ENCODE data around the gene ZGPAT.

Gene ZGPAT

DNA sequence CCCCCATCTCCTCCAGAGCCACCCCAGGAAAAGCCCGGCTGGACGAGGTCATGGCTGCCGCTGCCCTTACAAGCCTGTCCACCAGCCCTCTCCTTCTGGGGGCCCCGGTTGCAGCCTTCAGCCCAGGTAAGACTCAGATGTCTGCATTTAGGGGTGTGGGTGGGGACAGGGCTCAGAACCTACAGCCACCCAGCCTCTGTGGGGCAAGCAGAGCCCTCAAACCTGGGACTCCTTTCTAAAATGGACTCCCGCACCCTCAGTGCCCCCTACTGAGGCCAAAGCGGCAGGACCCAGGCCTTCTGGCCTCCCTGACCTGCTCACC lies 33.5 kb downstream of the ZGPAT start:
- H3K9me3 ChIP-seq (ENCODE audit: low read depth, low read length): no peaks in the 10 kb centered on the region
- DNase-seq (ENCODE audit: low read depth, low spot score): no peak
- no peak for TF ChIP-seq FOXP2 (optimal IDR thresholded peaks at IDR 0.05; ENCODE audit: control extremely low read depth, extremely low read length, insufficient read depth)
- TF ChIP-seq EZH2 (IDR thresholded peaks at IDR 0.05): no peak
- TF ChIP-seq POLR2AphosphoS5 (IDR thresholded peaks at IDR 0.05; ENCODE audit: borderline replicate concordance, low read depth, low read length): no peak
- H3K36me3 ChIP-seq (ENCODE audit: insufficient read depth, low read length): peaks cover 3% of the 10 kb centered on the region; the same call in 1 of the 2 replicates
- no peak overlapping the region for H3K9ac ChIP-seq (ENCODE audit: insufficient read length)
- peak overlapping the region; percentile 82 for H3K4me3 ChIP-seq
- H3K27ac ChIP-seq: no peak overlapping the region

DNA sequence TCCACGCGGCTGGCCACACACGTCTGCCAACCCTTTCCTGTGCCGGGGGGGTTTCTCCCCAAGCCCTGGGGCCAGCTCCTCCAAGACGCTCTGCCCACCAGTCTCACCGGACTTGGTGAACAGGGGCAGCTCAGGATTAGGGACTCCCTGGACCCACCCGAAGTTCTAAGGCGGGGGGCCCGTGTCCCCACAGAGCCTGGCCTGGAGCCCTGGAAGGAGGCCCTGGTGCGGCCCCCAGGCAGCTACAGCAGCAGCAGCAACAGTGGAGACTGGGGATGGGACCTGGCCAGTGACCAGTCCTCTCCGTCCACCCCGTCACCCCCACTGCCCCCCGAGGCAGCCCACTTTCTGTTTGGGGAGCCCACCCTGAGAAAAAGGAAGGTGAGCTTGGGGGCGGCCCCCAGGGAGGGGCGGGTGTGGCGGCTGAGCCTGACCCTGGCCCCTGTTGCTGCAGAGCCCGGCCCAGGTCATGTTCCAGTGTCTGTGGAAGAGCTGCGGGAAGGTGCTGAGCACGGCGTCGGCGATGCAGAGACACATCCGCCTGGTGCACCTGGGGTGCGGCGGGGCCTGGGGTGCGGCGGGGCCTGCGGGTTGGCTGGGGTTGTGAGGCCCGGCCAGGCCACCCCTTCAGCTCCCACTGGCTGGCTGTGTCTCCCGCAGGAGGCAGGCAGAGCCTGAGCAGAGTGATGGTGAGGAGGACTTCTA lies 34.0 kb downstream of the ZGPAT start:
- H3K4me3 ChIP-seq: no peak overlapping the region
- no peaks in the 10 kb centered on the region for H3K9me3 ChIP-seq (ENCODE audit: low read depth, low read length)
- TF ChIP-seq EZH2 (IDR thresholded peaks at IDR 0.05) (no peak), FOXP2 (optimal IDR thresholded peaks at IDR 0.05; ENCODE audit: control extremely low read depth, extremely low read length, insufficient read depth) (no peak), POLR2AphosphoS5 (IDR thresholded peaks at IDR 0.05; ENCODE audit: borderline replicate concordance, low read depth, low read length) (no peak)
- DNase-seq (ENCODE audit: low read depth, low spot score): no peak
- no peak overlapping the region for H3K27ac ChIP-seq
- H3K9ac ChIP-seq (ENCODE audit: insufficient read length): no peak overlapping the region
- H3K36me3 ChIP-seq (ENCODE audit: insufficient read depth, low read length): peaks cover 3% of the 10 kb centered on the region; the same call in 1 of the 2 replicates

DNA sequence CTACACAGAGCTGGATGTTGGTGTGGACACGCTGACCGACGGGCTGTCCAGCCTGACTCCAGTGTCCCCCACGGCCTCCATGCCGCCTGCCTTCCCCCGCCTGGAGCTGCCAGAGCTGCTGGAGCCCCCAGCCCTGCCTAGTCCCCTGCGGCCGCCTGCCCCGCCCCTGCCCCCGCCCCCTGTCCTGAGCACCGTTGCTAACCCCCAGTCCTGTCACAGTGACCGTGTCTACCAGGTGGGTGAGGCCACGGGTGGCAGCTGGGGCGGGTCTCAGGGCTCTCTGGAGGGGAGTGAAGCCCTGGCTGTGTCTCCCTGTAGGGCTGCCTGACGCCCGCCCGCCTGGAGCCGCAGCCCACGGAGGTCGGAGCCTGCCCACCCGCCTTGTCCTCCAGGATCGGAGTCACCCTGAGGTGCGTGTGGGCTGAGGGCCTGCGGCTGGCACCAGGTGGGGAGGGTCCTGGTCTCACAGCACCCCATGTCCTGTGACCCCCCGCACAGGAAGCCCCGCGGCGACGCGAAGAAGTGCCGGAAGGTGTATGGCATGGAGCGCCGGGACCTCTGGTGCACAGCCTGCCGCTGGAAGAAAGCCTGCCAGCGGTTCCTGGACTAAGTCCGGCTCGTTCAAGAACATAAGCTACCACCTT lies 34.7 kb downstream of the ZGPAT start:
- peaks cover 3% of the 10 kb centered on the region; the same call in 1 of the 2 replicates for H3K36me3 ChIP-seq (ENCODE audit: insufficient read depth, low read length)
- no peak for DNase-seq (ENCODE audit: low read depth, low spot score)
- no peak overlapping the region for H3K9ac ChIP-seq (ENCODE audit: insufficient read length)
- H3K4me3 ChIP-seq: no peak overlapping the region
- H3K27ac ChIP-seq: no peak overlapping the region
- H3K9me3 ChIP-seq (ENCODE audit: low read depth, low read length): no peaks in the 10 kb centered on the region
- TF ChIP-seq POLR2AphosphoS5 (IDR thresholded peaks at IDR 0.05; ENCODE audit: borderline replicate concordance, low read depth, low read length) (no peak), FOXP2 (optimal IDR thresholded peaks at IDR 0.05; ENCODE audit: control extremely low read depth, extremely low read length, insufficient read depth) (no peak), EZH2 (IDR thresholded peaks at IDR 0.05) (no peak)

DNA sequence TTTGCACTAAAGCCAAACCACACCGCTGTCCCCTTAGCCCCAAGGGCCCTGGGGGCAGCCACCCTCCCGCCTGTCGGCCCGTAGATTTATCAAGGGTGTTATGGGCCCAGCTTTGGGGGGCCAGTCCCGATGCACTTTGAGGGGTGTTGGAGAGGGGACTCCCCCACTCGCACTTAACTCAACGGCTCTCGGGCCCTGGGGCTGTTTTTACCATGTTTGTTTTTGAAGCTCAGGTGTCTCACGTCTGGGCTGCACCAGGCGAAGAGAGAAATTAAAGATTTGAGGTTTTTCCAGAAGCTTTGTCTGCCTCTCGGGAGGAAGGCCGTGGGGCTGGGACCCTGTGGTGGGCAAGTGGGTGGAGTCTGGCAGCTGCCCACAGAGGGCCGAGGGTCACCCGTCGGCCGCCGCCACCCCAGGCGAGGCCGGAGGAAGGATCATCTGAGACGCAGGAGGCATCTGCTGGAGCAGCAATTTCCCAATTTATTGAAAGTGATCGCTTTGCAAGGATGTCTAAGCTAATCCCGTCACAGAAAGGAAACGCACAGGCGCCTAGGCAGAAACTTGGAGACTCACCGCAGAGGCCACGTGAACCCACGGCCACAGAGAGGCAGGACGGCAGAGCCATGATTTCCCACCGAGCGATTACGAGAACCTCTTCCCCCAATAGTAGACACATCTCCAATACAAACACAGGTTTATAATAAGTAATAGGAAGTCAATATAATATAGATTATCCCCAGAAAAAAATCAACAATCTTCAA lies 35.6 kb downstream of the ZGPAT start:
- H3K4me3 ChIP-seq: no peak overlapping the region
- H3K9me3 ChIP-seq (ENCODE audit: low read depth, low read length): no peaks in the 10 kb centered on the region
- no peak for DNase-seq (ENCODE audit: low read depth, low spot score)
- peaks cover 3% of the 10 kb centered on the region; the same call in 1 of the 2 replicates for H3K36me3 ChIP-seq (ENCODE audit: insufficient read depth, low read length)
- H3K27ac ChIP-seq: no peak overlapping the region
- no peak overlapping the region for H3K9ac ChIP-seq (ENCODE audit: insufficient read length)
- TF ChIP-seq FOXP2 (optimal IDR thresholded peaks at IDR 0.05; ENCODE audit: control extremely low read depth, extremely low read length, insufficient read depth) (no peak), POLR2AphosphoS5 (IDR thresholded peaks at IDR 0.05; ENCODE audit: borderline replicate concordance, low read depth, low read length) (no peak), EZH2 (IDR thresholded peaks at IDR 0.05) (no peak)

DNA sequence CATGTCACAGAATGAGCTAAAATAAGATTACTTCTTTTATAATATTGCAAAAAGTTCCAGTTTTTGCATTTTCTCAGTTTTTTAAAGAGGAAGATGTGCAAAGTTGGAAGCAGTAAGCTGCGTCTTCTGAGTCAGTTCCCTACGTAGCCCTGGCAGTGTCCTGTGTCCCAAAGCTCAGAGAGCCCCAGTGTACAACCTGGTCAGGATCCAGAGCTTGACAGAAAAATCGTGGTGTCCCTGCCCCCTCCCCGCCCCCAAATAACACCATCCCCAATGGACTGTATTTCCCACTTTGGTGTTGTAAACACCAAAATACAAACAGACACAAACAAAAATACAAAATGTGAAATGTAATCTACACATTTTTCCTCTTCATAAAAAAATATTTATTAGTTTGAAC lies 36.3 kb downstream of the ZGPAT start:
- no peak overlapping the region for H3K9ac ChIP-seq (ENCODE audit: insufficient read length)
- no peak overlapping the region; the same call in 1 of the 2 replicates for H3K27ac ChIP-seq
- no peaks in the 10 kb centered on the region for H3K9me3 ChIP-seq (ENCODE audit: low read depth, low read length)
- DNase-seq (ENCODE audit: low read depth, low spot score): no peak
- H3K36me3 ChIP-seq (ENCODE audit: insufficient read depth, low read length): peaks cover 3% of the 10 kb centered on the region; the same call in 1 of the 2 replicates
- TF ChIP-seq FOXP2 (optimal IDR thresholded peaks at IDR 0.05; ENCODE audit: control extremely low read depth, extremely low read length, insufficient read depth) (no peak), EZH2 (IDR thresholded peaks at IDR 0.05) (no peak), POLR2AphosphoS5 (IDR thresholded peaks at IDR 0.05; ENCODE audit: borderline replicate concordance, low read depth, low read length) (0 out of 2 replicates have a peak, but pooled peaks have one; percentile 10)
- no peak overlapping the region for H3K4me3 ChIP-seq

DNA sequence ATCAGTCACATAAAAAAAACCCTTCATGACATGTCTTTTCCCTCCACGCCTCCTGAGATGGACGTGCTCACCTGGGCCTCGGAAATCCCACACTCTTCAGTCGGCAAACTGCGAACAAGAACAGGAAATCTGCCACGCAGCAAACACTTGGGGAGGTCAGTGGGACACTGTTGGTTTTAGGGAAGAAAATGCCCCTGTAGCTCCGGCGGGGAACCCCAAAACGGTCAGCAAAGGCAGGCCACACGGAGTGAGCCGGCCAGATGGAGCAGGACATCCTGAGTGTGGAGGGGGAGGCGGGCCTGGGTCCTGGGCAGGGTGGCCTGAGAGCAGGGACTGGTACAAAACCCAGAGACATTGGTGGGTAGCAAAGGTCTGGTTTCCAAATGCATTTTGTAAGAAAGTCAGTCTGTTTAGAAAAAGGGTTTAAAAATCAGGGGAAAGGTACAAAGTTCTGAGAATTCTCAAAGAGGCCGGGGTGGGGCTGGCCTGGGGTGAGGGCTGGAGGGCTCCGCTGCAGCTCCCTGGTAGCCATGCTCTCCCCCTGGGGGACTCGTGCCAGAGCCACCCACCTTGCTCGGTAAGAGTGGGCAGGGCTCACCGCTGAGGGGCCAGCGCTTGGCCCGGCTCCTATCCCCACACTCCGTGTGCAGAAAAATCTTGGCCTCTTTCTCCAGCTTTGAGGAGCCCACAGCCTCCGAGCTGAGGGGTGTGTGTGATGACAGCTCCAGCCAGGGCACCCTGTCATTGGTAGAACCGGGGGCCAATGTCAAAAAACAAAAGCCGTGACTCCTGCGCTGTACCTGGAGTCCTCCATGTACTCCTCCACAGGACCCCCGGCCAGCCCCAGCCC lies 37.0 kb downstream of the ZGPAT start:
- Histone ChIP-seq H3K9ac (ENCODE audit: insufficient read length) (no peak overlapping the region), H3K4me3 (no peak overlapping the region), H3K36me3 (ENCODE audit: insufficient read depth, low read length) (peaks cover 3% of the 10 kb centered on the region; the same call in 1 of the 2 replicates), H3K9me3 (ENCODE audit: low read depth, low read length) (no peaks in the 10 kb centered on the region), H3K27ac (no peak overlapping the region)
- DNase-seq (ENCODE audit: low read depth, low spot score): no peak
- no peak; the same call in 1 of the 2 replicates for TF ChIP-seq POLR2AphosphoS5 (IDR thresholded peaks at IDR 0.05; ENCODE audit: borderline replicate concordance, low read depth, low read length)
- no peak for TF ChIP-seq FOXP2 (optimal IDR thresholded peaks at IDR 0.05; ENCODE audit: control extremely low read depth, extremely low read length, insufficient read depth)
- TF ChIP-seq EZH2 (IDR thresholded peaks at IDR 0.05): no peak

DNA sequence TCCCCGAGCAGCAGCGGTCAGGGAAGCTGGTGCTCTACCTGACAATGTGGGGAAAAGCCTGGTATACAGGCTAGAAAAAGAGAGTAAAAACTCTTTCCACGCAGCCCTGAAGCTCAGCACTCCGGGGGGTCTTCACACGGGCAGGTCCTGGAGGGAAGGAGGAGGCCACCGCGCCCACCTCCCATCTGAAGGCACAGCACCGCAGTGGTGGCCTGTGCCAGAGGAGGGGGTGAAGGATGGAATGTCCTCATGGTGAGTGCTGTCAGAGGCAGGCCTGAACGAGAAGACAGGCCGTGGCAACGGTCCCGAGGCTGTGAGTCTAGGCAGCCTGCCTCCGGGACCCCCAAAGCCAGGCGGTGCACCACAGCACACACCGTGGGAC lies 37.6 kb downstream of the ZGPAT start:
- Histone ChIP-seq H3K9me3 (ENCODE audit: low read depth, low read length) (no peaks in the 10 kb centered on the region), H3K27ac (peak overlapping the region; percentile 42; the same call in 1 of the 2 replicates), H3K9ac (ENCODE audit: insufficient read length) (no peak overlapping the region), H3K4me3 (no peak overlapping the region), H3K36me3 (ENCODE audit: insufficient read depth, low read length) (peaks cover 3% of the 10 kb centered on the region; the same call in 1 of the 2 replicates)
- TF ChIP-seq POLR2AphosphoS5 (IDR thresholded peaks at IDR 0.05; ENCODE audit: borderline replicate concordance, low read depth, low read length) (no peak), FOXP2 (optimal IDR thresholded peaks at IDR 0.05; ENCODE audit: control extremely low read depth, extremely low read length, insufficient read depth) (no peak), EZH2 (IDR thresholded peaks at IDR 0.05) (no peak)
- no peak for DNase-seq (ENCODE audit: low read depth, low spot score)

Measured in SK-N-MC (cell line).